ENCODE measurements around the gene COLEC11.
A peak's percentile ranks its signal among the peaks of the same experiment; 100 is the strongest.
"Not testable (repeated sequence)": the region's sequence is repeated elsewhere in the genome, so short reads cannot be mapped to it uniquely, and the experiment has no call there.

The COLEC11 gene

GRCh38 chr2:3625186-3625585 is 30.3 kb downstream of the COLEC11 start:
- DNase-seq (ENCODE audit: low spot score), result no peak

GRCh38 chr2:3626118-3626811 is 31.4 kb downstream of the COLEC11 start:
- DNase-seq (ENCODE audit: low spot score), result no peak

GRCh38 chr2:3626812-3627499 is 32.0 kb downstream of the COLEC11 start:
- DNase-seq (ENCODE audit: low spot score), result peak; percentile 14

- DNase-seq (ENCODE audit: low spot score), result no peak
These were observed 32.7 kb downstream of the COLEC11 start for GRCh38 chr2:3627500-3628100.

- DNase-seq (ENCODE audit: low spot score), result peak; percentile 23
These were observed 33.3 kb downstream of the COLEC11 start for GRCh38 chr2:3628241-3628679.

- DNase-seq (ENCODE audit: low spot score), result peak; percentile 77
These were observed 33.9 kb downstream of the COLEC11 start for GRCh38 chr2:3628800-3629199.

GRCh38 chr2:3630631-3631030 is 35.7 kb downstream of the COLEC11 start:
- no peak for DNase-seq (ENCODE audit: low spot score)

GRCh38 chr2:3631161-3631850 is 36.4 kb downstream of the COLEC11 start:
- DNase-seq (ENCODE audit: low spot score), result peak; percentile 10

- DNase-seq (ENCODE audit: low spot score), result peak; percentile 13
These were observed 37.1 kb downstream of the COLEC11 start for GRCh38 chr2:3631851-3632659.

GRCh38 chr2:3633089-3633981 is 38.4 kb downstream of the COLEC11 start:
- DNase-seq (ENCODE audit: low spot score), result peak; percentile 21

- DNase-seq (ENCODE audit: low spot score), result no peak
These were observed 39.2 kb downstream of the COLEC11 start for GRCh38 chr2:3633982-3634595.

- peak; percentile 7 for DNase-seq (ENCODE audit: low spot score)
These were observed 39.7 kb downstream of the COLEC11 start for GRCh38 chr2:3634596-3635121.

- DNase-seq (ENCODE audit: low spot score), result peak; percentile 15
These were observed 40.5 kb downstream of the COLEC11 start for GRCh38 chr2:3635171-3635974.

- not testable (repeated sequence) for DNase-seq (ENCODE audit: low spot score)
These were observed 41.0 kb downstream of the COLEC11 start for GRCh38 chr2:3635975-3636327.

- no peak for DNase-seq (ENCODE audit: low spot score)
These were observed 41.8 kb downstream of the COLEC11 start for GRCh38 chr2:3636586-3637310.

GRCh38 chr2:3637311-3637675 is 42.4 kb downstream of the COLEC11 start:
- DNase-seq (ENCODE audit: low spot score), result no peak

GRCh38 chr2:3637692-3638455 is 43.0 kb downstream of the COLEC11 start:
- DNase-seq (ENCODE audit: low spot score), result no peak

- DNase-seq (ENCODE audit: low spot score), result peak; percentile 10
These were observed 43.5 kb downstream of the COLEC11 start for GRCh38 chr2:3638456-3638810.
